ENCODE results near the gene TMEM18.
"Not testable (repeated sequence)": the region's sequence is repeated elsewhere in the genome, so short reads cannot be mapped to it uniquely, and the experiment has no call there.

The TMEM18 gene

DNA sequence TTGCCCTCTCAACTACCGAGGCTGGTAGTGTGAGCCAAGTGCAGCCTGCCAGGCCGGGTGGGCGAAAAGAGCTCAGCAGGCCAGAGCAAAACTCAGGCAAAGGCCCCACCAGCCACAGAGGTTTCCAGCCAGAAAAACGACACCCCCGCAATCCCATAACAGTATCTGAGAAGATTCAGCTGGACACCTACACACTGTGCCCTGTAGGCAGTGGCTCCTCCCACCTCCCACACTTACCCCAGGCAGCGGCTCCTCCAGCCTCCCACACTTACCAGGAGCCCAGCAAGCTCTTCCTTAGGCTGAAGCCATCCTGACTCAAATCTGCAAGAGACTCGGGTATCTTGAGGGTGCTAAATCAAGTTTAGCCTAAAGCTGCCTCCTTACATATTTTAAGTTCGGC lies 15.6 kb upstream of the TMEM18 start:
- FAIRE-seq = no peak

DNA sequence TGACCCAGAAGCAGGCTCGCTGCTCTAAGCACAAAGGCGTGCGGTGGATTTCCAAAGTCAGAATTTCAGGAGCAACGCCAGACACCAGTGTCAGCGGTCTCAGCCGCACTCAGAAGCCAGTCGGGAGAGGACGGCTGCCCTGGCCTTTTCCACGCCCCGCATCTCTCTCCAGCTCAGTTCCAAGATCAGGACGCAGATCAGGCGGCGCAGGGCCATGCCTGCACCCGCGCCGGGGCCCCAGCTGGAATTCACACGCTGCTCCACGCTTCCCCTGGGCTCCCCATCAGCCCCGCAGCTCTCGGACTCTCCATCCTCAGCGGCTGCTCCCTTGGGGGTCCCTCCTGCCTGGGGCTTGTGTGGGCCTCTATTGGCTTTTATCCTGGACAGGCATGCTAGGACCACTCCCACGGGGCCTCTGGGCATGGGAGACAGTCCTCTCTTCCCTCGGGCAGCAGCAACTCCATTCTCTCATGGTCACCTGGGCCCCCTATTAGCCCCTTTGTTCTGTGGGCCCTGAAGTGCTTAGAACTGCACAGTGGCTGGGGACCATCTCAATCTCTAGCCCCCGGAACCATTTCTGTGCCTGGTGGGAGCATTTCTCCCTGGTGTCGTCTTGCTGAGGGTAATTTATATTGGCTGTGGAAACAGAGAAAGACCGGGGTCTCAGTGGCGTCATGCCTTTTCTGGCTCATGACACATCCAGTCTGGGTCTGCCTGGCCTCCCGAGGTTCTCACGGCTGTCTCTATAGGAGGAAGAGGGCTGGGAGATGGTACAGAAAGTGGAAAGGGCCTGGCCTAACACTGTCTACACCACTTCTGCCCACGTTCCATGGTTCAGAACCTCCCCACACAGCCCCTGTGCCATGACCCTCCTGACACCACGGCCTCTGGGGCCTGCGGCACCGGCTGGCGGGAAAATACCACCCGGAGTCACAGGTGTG lies 14.9 kb upstream of the TMEM18 start:
- no peak for FAIRE-seq

DNA sequence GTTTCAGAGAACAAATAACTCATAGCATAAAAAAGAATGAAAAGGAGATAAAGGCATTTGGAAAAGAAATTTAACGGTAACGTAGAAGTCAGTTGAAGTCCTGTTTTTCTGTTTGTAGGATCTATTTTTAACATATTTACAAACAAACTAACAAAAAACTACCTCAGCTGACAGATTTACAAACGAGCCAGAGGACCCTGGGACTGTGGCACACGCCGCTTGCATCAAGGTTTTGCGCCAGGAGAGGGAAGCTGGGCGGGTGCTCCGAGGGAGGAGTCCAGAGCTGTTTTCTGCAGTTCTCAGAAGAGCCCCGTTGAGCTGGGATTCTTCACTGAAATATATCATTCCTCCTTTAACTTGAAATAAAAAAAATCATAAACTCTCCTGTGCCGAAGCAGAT lies 13.6 kb upstream of the TMEM18 start:
- FAIRE-seq = no peak

DNA sequence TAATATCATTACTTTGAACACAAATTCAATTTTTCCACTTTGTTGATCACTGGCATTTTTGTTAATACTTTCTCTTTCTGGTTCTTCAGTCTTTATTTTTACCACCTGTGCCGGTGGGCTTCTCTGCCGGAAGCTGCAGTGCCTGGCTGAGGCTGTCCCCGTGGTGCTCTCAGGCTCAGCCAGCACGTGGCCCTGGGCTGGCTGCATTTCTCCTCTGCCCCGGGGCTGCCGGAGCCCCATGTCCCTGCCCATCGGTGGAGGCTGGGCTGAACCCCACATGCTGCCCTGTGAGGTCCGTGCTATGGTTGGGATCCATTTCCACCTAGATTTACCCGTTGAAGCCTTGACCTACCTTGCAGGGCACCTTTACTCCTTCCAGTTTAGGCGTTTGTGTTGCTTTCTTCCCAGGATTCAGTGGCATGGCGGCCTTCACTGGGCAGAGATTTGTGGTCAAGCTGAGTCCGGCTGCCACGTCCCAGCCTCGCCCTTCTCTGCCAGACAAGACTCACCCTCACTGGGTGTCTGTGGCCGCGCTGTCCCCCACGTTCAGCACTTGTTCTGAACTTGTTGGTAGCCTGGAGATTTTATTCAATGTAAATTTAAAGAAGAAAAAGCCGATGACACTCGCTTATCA lies 12.8 kb upstream of the TMEM18 start:
- FAIRE-seq = no peak

DNA sequence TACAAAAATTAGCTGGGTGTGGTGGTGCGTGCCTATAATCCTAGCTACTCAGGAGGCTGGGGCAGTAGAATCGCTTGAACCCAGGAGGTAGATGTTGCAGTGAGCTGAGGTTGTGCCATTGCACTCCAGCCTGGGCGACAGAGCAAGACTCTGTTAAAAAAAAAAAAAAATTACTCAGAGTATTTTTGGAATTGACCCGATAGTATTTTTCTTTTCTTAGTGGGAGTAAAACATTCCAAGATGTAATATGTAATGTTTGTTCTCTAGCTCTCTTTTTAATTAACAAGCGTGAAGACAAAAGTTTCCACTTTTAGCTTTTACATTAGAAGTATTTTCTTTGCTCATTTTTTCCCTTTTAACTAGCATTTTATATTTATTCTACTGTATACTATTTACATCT lies 12.0 kb upstream of the TMEM18 start:
- no peak for FAIRE-seq

DNA sequence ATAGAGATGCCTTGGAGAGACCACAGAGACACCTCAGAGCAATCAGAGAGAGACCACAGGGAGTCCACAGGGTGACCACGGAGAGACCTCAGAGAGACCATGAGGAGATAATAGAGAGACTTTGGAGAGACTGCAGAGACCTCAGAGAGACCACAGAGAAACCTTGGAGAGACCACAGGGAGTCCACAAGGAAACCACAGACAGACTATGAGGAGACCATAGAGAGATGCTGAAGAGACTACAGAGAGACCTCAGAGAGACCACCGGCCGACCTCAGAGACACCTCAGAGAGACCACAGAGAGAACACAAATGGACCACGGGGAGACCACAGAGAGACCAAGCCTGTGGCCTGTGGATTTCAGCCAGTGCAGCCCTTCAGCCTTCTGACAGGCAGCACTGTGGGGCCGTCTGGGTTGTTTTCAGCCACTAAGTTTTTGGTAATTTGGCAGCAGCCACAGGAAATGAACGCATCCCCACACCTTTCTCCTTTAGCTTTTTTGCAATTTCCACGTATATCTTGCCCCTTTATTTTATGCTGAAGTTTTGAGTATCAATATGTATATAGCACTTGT lies 11.4 kb upstream of the TMEM18 start:
- FAIRE-seq = no peak

DNA sequence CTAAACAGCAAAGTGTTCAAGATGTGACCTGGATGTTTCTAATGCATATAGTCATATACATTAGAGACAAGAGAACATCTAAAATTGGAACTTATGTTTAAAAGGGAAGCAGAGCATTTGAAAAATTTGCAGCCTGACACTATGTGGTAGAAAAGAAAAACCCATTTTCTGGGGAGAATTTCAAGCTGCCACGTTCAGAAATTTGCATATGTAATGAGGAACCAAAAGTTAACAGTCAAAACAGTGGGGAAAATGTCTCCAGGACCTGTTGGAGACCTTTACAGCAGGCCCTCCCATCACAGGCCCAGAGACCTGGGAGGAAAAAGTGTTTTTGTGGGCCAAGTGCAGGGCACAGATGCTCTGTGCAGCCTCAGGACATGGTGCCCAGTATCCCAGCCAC lies 8.2 kb upstream of the TMEM18 start:
- FAIRE-seq = no peak

DNA sequence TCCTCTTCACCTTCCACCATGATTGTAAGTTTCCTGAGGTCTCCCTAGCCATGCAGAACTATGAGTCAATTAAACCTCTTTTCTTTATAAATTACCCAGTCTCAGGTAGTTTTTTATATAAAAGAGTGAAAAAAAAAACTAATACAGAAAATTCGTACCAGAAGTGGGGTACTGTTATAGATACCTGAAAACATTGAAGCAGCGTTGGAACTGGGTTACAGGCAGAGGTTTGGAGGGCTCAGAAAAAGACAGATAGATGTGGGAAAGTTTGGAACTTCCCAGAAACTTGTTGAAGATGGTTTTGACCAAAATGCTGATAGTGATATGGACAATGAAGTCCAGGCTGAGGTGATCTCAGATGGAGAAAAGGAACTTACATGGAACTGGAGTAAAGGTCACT lies 7.7 kb upstream of the TMEM18 start:
- not testable (repeated sequence) for FAIRE-seq

DNA sequence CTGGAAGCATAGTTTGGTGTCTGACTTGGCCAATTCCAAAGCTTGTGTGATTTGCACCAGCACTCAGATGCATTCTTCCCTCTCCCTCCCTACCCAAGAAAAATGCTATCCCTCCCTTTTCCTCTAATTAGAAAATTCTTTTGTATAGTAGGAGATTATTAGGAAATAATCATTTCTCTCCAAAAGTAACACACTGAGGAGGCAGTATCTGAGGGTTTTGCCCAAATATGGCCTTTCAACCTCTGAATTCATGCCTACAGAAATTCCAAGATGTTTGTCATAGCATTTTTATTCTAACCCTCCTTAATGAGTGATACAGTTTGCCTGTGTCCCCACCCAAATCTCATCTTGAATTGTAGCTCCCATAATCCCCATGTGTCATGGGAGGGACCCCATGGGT lies 5.0 kb upstream of the TMEM18 start:
- FAIRE-seq = no peak

DNA sequence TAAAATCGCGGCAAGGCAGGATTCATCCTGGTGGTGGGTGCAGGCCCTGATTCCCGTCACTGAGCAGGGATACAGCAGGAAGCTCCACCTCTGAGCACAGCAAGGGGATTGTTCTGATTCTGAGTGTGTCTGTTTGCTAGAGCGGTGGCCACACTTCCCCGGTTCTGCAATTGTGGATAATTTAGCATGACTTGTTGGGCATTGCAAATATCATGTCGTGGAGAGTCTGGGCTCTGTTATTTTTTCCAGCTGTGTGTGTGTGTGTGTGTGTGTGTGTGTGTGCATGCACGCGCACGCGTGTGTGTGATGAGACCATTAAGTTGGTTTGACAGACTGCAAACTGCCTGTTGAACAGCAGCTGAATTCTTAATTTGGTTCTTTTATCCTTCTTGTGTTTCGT lies 4.1 kb upstream of the TMEM18 start:
- no peak for FAIRE-seq

DNA sequence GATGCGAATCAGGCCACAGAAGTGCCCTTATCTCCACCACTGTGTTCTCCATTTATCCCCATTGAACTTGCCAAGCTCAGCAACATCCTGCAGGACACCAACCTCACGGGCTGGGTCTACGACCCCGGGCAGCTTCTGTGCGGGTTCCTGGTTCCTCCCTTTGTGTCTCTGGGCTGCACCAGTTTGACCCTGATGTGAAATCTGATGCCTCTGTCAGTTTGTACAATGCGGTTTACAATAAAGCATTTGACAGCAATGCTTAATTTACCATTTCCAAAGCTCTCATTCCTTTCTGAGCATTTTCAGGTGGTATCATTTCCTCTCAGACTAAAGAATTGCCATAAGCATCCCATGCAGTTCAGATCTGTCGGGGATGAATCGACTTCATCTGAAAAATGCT lies 3.3 kb upstream of the TMEM18 start:
- no peak for FAIRE-seq

DNA sequence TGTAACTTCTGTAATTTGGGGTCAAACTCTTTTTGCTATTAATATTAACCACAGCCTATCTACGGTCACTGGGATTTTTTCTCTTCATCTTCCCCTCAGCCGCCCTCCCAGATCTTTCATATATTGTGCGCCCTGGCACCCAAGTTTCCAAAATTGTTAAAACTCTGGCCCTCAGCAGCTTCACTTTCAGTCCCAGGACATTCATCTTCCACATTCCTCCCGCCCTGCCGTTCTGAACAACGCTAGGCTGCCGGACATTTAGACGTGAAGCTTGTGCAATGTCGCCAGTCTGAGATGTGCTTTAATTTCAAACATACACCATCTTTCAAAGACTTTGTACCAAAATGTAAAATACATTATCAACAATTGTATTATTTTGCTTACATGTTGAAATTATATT lies 1.8 kb upstream of the TMEM18 start:
- FAIRE-seq = no peak

DNA sequence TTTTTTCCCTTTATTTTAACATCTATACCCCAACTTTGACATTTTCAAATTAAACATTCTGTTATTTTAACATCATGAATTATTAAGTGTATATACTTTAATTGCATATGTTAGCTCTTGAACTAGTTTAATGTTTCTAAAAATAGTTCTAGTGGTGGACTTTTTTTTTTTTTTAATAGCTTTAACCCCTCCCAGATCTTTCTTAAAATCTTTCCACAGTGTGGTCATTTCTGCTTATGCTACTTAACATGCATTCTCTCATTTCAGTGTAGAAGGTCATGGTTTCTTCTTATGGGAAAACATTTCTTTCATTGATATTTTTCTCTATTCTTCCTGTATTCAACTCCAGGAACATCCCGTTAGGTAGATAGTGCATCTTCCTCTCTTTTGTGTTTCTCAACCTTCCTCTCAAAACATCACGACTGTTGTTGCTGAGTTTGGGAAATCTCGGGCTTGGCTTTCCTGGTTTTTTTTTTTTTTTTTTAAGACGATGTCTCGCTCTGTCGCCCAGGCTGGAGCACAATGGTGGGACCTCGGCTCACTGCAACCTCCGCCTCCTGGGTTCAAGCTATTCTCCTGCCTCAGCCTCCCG lies 849 bp upstream of the TMEM18 start:
- peak; percentile 33 for FAIRE-seq

DNA sequence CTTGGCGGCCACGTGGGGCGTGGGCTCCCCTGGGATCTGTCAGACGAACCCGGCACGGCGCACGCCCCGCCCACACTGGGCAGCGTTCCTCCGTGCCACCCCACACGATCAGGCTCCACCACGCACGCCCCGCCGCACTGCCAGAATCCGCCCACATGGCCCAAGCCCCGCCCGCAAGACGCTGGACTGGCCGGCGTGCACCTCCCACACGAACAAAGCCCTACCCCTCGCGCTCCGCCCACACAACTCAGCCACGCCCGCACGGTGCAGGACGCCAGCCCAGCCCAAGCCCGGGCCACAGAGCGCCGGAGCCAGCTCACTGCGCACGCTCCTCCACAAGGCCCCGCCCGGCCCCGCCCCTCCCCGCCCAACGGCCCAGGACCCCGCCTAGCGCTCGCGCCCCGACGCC lies 555 bp downstream of the TMEM18 start:
- FAIRE-seq = no peak

DNA sequence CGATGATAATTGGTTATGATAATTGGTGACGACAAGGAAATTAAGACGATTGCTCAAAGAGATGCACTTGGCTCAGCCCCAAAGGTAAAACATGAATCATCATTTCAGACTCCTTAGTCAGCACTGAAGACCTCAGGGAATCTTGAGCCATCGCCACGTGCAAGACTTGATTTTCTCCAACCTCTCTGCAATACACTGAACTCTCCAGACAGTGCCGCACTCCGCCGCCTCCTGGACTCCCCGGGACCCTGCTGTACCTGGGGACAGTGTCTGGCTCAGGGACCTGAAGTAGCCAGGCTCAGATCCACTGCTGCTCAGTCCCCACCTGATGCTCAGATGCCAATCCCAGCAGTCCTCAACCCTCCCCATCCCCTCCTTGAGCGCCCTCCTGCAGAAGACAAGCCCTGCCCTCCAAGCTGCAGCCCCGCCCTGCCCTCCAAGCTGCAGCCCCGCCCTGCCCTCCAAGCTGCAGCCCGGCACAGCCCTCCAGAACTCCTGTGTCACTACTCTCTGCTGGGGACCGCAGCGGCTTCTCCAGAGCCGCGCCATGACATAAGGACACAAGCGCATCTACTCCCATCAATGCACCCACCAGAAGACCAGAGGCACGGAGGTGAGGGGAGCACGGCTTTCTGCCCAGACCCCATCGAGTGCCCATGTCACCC lies 1.1 kb downstream of the TMEM18 start:
- FAIRE-seq = no peak

DNA sequence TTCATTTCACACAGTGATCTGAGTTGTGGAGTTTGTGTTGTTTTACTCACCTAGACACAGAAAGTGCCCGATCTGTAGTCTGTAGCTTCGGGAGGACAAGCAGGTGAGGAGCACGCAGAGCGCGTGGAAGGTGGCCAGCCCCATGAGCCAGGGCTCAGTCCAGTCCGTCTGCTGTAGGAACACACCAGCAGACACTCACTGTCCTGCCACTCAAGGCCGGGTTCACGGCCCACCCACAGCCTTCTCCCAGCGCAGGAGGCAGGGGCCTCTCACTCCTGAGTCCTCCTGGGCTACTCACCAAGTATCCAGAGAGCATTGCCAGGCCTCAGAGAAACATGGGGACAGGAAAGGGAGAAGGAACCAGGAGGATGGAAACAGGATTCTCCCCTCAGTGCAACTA lies 1.7 kb downstream of the TMEM18 start:
- FAIRE-seq = no peak

DNA sequence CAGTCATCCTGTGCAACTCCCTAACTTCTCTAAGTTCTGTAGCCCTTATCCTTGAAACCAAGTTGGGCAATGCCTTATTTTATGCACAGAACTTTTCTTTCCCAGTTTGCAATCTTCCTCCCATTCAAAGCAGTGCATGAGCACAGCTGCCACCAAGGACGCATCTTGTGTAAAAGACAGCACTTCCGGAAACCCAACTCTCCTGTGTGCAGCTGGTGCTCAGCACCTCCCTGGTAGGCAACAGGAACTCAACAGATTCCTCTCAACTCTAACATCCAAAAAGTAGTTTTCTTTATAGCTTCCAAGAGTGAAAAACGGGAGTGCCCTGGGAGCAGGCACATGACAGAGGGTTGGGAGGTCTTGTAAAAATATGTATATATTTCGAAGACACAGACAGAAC lies 2.2 kb downstream of the TMEM18 start:
- FAIRE-seq = no peak

DNA sequence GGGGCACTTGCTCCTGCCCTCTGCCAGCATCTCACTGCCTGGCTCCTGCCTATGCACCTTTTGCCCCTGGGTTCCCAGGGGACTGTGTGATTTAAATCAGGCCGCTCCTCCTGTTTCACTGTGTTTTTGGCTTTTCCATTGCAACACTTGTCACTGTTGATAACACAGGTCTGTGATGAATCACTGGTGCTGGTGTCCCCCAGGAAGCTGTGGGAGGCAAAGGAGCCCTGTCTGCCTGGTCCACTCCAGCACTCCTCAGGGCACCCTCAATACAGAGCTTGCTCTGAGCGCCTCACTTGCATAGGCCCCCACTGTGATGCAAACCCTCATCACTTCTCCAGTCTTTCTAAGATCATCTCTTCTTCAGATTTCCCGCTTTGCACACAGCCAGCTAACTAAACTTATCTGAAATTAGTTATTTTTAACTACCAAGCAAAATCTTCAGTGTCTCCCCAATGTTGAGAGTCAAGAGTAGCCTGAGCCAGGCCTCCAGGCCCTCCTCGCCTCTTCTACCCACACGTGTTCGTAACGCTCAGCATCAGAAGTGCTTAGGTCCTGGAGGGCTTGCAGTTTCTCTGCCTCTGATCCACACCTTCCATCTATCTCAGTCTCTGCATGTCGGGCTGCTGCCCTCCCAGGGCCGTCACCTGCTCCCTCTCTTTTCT lies 2.8 kb downstream of the TMEM18 start:
- FAIRE-seq = no peak

DNA sequence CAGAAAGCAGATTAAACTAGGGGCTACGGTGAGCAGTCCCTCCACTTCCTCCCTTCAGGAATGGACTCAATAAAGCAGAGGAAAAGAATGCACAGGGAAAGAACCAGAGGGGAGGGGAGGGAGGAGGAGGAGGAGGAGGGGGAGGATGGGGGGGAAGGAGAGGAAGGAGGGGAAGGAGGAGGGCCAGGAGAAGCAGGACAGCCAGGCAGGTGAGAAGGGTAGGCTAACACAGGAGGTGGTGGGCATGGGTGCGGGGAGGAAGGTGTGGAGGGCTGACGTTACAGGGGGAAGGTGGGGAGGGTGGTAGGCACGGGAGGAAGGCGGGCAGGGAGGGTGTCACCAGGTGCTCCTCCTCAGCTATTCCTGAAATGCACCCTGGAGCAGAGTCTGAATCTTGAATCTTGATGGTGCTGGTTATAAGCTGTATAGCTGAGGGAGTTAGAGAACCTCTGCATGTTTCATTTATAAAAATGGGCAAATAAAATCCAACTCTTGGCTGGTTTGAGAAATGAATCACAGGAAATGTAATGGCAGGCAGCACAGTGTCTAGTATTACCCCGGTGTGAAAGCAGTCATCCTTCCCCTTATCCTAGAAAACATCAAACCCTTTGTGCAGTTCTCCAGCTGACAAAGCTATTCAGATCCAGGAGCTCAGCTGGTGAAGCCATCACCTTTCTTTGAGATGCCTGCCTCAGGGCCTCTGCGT lies 3.4 kb downstream of the TMEM18 start:
- no peak for FAIRE-seq

DNA sequence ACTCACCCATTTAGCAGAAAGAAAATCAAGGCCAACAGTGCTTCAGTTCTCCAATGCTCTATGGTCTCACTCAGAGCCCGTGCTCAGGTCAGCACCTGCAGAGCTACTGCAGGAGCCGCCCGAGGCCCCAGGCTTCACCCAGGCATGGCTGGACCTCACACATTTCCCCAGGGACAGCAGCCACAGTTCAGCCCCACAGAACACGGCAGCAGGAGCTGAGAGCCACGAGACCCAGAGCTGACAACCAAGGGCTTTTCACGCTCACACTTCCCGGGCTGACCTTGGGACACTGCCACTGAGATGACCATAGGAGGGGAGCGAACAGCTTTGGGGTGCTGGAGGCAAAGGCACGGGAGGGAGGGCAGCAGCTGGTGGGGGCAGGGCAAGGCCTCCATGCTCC lies 4.2 kb downstream of the TMEM18 start:
- FAIRE-seq = no peak

DNA sequence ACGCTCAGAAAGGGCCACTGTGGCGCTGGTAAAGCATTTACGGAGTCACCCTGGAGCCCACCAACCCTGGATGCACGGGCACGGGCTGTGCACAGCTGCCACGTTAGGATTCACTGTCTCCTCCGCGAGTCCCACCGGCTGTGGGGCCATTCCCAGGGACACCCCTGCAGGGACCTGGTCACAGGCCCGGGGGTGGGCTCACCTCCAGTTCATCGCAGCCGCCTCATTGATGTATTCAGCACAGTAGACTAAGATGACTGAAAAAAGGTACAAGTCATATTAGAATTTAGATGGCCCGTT lies 4.7 kb downstream of the TMEM18 start:
- FAIRE-seq = no peak
